Limb (tissue), 2 donors: ENCODE measurements around the gene RHOB.

Experiments used
- DNase-seq, 2 donors: peaks; one replicate each; pipeline ENCODE4 v3.0.0-alpha.2; 2016; ENCODE audit errors: extremely low spot score in 2 of 2

RHOB gene

DNA sequence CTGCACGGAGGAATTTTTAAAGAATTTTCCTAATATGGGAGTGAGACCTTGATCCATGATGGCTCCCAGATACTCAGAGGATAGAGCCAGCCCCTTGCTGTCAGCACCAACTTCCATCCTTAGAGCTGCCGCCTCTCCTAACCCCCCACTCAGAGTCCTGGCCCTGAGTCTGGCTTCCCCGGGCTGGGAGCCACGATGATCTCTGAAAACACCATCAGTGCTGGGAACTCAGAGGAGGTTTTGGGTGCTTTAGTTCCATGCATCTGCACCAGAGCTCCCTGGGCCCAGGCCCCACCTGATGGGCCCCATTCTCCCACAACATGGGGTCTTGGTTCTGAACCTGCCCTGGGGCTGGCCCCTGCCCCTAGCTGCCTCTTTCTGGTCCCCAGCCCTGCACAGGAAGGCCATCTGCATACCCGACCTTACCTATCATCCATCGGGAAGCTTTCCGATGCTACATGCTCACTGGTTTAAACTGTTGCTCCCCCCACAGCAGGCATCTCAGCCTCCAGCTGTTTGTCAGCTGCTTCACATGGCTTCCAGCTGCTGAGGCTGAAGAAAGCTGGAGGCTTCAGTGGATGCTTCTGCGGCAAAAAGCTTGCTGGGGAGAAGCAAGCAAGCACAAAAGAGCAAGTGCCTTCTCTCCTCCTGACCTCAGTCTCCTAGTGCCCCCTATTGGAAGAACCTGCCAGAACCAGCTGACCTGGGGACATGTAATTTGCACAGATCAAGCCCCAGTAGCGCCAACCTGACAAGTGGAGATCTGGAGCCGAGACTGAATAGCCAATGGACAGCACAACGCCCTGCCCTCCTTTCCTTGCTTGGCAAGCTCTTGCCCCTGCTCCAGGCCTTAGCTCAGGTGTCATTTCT is 24.2 kb upstream of the RHOB start:
- DNase-seq = peak; percentile 54 to 78

DNA sequence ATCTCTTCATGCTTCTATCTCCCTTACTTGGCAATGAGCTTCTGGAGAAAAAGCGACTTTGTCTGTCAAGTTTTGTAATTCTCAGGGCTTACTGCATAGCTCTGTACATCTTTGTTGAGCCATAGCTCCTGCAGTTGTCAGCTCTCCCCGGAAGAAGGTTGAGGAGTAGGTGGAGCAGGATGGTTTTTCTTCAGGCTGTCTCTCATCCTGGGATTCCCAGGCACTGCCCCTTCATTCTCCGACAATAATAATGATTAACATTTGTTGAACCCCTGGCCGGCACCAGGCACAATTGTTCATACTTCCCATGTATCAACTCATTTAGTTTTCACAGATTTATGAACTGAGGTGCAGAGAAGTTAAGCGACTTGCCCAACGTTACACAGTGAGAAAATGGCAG is 23.5 kb upstream of the RHOB start:
- DNase-seq = no peak

DNA sequence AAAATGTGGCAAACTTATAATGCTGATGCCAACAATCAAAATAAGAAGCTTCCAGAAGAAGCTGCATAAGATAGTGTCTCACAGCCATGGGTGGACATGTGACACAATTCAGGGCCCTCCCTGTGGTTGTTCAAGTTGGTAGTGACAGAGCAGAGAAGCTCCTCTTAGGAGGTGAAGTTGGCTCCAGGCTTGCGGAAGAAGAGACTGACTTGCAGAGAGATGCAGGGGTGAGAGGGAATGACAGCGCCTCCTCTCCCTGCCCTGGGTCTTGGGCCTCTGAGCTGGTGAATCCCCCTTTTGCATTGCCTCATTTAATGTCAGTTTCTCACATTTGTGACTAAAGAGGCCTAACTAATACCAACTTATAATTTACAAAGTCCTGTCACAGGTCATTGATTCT is 23.0 kb upstream of the RHOB start:
- DNase-seq = peak in 1 of 2 donors; percentile 13

DNA sequence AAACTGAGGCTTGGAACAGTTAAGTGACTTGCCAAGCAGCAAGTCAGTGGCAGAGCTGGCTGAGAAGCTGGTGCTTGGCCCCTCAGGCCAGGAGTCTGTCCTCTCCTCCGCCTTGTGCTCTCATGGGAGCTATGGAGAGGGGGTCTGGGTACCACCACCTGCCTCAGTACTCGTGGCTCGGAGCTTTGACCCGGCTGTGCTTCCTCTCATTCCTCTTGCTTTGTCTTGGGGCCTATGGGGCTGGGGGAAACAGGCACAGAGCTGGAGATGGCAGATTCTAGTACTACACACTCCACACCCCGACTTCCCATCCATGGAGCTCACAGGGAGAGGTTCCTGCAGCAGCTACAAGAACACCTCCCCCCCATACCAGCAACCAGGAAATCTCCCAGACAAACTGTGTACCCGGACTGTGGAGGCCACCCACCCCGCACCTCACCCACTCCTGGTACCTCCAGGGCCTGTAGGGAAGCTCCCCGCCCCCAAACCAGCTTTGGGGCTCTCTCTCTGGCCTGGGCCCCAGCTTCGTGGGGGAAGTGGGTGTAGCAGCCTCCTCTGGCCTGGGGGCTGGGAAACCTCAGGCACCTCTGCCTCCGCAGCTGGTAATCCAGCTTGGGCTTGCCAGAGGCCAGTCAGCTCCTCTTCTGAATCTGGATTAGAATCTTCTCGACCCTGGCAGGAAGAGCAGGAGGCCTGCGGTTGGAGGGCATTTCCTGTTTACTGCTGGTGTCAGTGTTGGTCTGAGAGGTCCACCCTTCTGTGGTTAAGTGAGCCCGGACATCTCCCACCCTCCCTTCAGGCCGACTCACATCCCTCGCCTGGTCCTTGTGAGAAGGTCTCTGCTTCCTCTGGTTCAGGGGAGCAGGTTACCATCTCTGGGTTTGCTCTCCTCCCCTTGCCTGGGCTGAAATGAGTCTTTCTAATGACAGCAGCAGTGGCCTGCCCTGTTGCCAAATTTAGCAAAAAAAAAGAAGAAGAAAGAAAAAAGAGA is 22.3 kb upstream of the RHOB start:
- DNase-seq = peak in 1 of 2 donors; percentile 28

DNA sequence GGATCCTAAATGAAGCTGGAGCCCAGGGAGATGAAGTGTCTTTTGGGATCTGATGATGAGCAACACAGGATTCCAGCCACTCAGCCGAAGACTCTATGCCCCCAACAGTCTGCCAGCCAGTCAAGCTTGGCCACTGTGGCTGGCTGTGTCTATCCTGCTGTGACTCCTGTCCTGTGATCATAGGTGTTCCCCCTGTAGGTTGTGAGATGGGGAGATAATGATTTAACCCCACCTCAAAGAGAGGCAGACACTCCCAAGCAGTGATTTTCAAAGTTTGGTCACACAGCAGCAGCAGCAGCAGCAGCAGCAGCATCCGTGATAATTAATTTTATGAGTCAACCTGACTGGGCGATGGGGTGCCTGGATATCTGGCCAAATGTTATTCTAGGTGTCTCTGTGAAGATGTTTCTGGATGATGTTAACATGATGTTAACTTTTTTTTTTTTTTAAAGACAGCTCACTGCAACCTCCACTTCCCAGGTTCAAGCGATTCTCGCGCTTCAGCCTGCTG is 21.4 kb upstream of the RHOB start:
- DNase-seq = peak in 1 of 2 donors; percentile 2

DNA sequence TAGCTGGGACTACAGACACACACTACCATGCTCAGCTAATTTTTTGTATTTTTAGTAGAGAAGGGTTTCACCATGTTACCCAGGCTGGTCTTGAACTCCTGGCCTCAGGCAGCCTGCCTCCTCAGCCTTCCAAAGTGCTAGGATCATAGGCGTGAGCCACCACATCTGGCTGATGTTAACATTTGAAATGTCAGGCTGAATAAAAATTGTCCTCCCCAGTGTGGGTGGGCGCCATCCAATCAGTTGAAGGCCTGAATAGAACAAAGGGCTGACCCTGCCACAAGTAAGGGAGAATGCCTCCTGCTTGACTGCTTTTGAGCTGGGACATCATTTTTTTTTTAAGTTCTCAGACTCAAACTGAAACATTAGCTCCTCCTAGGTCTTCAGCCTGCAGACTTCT is 21.0 kb upstream of the RHOB start:
- DNase-seq = peak in 1 of 2 donors; percentile 16

DNA sequence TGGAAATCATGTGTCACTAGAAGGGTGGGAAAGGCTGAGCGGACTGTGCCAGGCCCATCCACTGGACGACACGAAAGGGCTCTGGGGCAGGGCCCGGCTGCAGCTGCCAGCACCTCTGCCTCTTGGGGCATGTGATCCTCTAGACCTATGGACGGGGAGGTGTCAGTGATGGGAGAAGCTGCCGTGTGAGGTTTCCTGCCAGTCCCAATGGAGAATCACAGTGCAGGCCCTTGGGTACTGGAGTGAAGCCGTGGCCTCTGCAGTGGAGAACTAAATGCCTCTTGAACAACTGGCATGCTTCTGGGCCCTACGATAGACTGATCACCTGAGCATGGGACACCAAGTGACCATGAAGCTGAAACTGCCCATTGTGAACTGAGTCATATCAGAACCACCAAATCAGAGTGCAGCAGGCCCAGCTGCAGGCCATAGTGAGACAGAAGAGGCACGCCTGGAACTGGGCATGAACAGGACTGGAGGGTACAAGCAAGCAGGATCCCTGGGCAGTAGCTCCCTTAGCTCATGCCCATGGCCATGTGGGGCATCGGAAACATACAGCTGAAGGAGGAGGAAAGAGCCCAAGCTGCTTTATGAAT is 18.8 kb upstream of the RHOB start:
- DNase-seq = peak in 1 of 2 donors; percentile 14

DNA sequence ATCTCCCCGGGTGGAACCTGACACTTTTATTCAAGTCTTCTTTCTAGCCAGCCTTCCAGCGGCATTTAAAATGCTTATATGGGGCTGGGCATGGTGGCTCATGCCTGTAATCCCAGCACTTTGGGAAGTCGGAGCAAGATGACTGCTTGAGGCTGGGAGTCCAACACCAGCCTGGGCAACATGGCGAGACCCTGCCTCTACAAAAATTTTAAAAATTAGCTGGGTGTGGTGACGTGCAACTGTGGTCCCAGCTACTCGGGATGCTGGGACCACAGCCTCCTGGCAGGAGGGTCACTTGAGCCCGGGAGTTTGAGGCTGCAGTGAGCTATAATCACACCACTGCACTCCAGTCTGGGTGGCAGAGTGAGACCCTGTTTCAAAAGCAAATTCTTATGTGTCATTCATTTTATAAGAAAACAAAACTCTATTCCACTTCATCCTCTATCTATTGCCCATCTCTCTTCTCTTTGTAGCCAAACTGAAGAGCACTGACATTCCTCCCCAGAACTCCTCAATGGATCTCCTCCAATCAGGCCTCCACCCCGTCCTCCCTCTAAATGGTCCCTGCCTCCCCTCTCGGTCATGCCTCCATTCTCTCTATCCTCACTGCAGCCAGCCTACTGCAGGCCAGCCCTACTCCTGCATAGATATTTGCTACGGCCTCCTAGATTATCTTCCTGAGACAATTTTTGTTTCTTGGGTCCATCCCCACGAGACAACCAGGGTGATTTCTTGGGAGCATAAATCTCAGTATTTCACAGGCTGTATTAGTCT is 18.0 kb upstream of the RHOB start:
- no peak for DNase-seq

DNA sequence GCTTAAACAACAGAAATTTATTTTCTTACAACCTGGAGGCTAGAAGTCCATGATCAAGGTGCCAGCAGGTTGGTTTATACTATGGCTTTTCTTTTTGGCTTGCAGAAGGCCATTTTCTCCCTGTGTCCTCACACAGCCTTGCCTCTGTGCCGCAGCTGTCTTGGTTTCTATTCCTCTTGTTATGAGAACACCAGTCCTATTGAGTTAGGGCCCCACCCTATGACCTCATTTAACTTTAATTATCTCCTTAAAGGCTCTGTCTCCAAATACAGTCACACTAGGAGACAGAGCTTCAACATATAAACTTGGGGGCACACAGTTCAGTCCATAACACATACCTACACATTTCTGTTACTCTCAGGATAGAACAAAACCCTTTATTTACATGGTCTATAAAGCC is 17.3 kb upstream of the RHOB start:
- peak in 1 of 2 donors; percentile 14 for DNase-seq

DNA sequence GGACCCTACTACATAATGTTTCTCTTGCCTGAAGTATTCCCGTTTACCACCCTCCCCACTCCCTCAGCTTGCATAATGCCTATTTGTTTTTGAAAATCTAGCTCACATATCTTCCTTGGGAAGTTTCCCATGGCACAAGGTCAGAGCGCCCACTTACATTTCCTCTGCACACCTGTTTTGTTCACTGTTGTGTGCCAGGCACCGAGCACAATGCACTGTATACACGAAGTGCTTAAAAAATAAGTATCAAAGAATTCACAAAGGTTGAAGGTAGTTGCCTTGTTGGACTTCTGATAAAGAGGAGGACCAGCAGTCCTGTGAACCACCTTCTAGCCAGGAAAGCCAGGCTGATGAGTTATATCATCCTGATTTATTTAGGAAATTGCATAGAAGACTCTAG is 16.8 kb upstream of the RHOB start:
- peak in 1 of 2 donors; percentile 2 for DNase-seq

DNA sequence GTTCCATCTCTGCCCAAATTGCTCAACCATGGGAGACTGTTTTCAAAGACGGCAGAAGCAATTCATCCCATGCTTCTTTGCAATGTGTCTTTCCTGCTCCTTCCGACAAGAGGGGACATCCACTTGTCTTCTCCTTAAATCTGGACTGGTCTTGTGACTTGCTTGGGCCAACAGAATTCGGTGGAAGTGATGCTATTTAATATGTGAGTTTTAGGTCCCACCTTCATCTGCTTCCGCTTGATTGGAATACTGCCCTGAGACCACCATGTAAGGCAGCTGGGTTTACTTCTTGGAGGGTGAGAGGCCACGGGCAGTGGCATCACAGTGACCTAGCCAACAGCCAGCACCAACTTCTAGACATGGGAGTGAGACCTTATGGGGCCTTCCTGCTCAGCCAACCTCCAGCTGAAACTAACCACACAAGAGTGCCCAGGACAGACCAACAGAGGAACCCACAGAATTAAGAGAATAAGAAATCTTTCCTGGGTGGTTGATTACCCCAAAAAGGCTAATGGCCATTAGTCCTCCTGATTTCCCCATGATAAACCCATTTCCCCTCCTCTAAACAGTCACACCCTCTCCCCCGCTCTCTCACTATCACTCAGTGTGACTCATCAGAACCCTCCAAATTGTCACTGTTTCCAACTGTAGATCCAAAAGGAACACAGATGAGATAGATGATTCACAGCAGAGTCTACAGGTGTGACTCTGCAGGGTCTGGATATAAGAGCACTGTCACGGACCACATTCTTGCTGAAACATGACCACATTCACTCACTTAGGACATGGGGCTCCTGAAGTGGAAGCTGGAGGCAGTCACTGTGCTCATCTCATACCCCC is 16.2 kb upstream of the RHOB start:
- DNase-seq = peak in 1 of 2 donors; percentile 5

DNA sequence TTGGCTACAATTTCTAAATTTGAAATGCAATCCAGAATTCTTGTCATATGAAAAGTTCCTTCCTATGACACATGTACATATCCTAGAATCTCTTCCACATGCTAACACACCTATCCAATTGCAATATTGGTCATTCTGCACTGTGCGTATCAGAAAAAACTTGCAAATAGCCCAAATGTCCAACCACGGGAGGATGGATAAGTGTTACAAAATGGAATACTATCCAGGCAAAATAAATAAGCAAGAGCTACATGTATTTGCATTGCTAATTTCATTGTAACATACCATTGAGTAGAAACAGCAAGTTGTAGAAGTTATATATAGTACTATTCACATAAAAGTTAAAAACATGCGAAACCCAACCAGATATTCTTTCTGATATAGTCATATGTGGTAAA is 15.6 kb upstream of the RHOB start:
- no peak for DNase-seq

DNA sequence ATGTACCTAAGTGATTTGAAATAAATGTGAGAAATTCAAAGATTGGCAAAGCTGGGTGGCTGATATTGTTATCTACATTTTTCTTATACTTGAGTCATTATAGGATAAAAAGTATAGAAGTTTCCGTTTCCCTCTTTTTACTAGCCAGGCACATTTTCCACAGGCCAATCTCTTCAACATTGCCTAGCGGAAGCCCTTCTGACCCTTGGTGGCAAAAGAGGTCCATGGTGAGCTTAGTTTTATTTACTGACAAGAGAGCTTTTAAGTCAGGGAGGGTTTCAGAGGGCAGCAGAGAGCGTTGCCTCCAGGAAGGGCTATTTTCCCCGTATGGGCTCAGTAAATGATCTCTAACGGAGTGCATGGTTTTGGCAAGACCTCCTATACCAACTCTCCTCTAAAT is 15.1 kb upstream of the RHOB start:
- peak in 1 of 2 donors; percentile 6 for DNase-seq

DNA sequence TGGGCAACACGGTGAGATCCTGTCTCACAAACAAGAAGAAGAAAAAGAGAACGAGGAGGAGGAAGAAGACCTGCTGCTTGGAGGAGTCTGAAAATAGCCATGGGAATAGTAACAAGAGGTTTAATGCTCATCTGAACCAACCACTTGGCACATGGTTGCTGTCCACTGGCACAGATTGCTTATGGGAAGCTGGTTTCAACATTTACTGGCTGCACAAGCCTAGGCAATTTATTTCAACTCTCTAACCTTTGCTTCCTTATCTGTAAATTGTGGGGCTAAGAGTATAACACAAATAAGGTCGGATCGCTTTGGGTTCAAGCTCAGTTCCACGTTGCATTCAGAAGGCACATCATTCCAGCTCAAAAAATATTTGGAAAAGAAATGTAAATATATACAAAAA is 14.2 kb upstream of the RHOB start:
- no peak for DNase-seq

DNA sequence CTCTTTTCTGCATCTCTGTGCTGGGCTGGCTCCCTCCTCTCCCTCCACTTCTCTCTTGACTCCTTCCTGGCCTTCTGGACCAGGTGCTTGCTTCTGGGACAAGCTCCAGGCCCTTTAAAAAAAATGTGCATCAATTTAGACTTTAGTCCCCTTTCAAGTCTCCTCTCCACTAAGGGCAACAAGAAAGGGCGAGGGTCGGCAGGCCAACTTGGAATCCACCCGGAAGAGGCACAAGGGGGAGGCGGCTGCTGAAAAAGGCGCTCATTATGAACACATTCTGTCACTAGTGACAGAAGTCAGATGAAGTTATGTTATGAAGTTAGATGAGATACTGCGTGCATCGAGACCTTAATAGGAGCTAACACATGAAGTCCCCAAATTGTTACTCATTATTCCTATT is 13.6 kb upstream of the RHOB start:
- peak in 1 of 2 donors; percentile 6 for DNase-seq

DNA sequence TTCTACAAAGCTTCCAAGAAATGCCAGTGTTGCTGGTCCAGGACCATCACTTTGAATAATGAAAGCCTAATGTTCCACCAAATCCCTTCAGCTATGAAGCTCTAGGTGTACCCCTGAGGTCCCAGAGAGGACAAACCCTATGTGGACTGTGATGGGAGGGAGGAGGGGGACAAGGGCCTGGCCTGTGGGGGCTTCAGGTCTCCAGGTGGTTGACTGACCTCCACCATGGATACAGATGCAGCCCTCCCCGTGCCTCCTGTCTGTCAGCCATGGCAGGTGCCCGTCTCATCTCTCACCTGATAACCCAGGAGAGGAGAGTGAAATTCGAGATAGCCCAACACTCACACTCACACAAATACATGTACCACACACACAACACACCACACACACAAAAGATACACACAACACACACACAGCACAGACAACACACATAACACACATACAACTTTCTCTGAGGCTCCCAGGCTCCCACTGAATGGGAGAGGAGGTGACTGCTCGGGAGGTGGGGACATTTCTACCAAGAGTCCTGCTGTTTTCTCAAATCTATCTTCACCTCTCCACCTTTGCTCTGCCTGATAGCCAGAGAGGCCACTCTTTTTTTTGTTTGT is 12.8 kb upstream of the RHOB start:
- peak in 1 of 2 donors; percentile 7 for DNase-seq

DNA sequence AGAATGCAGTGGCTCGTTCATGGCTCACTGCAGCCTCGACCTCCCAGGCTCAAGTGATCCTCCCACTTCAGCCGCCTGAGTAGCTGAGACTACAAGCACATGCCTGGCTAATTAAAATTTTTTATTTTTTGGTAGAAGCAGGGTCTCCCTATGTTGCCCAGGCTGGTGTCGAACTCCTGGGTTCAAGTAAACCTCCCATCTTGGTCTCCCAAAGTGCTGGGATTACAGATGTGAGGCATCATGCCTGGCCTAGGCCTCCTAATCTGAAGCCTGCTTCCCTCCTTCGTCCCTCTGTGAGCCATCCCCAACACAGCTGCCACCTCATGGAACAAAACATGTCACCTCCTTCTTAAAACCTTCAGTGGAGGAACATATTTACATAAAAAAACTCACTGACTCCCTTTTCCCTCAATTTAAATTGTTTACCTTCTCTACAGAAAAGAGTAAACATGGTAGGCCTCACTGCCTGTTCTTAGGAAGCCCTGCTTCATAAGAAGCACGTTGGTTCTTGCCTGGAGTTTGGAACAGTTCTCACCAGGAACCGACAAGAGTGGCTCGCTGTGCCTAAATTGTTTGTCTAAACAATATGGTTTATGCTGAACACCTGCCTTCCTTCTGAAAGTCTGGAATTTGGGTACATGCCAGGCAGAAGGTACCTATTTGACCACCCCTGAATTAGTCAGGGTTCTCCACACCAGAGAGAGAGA is 12.1 kb upstream of the RHOB start:
- DNase-seq = no peak

DNA sequence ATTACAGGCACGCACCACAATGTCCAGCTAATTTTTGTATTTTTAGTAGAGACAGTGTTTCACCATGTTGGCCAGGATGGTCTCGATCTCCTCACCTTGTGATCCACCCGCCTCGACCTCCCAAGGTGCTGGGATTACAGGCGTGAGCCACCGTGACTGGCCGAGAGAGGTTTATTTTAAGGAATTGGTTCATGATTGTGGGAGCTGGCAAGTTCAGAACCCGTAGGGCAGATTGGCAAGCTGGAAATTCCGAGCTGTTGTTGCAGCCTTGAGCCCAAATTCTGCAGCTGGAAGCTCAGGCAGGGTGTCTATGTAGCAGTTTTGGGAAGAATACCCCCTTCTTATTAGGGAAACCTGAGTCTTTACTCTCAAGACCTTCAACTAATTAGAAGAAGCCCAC is 11.4 kb upstream of the RHOB start:
- DNase-seq = peak in 1 of 2 donors; percentile 8
